Measurements from ENCODE around the gene BROX.

GRCh38 chr1:222680080-222680479 is 32.3 kb upstream of the BROX start:
- no peak for TF ChIP-seq CTCF (IDR thresholded peaks at IDR 0.05)
- TF ChIP-seq POLR2A (IDR thresholded peaks at IDR 0.05) = no peak
- no peak for TF ChIP-seq POLR2AphosphoS5 (IDR thresholded peaks at IDR 0.05)
